Activated CD4-positive, alpha-beta T cell treated with anti-CD3 and anti-CD28 coated beads, Interleukin-2, amount 50 U/mL, for 48 hours (primary cell): ENCODE measurements around the gene RPL31.

ENCODE experiments used
- DNase-seq, 2 experiments: peaks; one replicate each; pipeline ENCODE4 v3.0.0-alpha.2; 2020

The RPL31 gene

DNA sequence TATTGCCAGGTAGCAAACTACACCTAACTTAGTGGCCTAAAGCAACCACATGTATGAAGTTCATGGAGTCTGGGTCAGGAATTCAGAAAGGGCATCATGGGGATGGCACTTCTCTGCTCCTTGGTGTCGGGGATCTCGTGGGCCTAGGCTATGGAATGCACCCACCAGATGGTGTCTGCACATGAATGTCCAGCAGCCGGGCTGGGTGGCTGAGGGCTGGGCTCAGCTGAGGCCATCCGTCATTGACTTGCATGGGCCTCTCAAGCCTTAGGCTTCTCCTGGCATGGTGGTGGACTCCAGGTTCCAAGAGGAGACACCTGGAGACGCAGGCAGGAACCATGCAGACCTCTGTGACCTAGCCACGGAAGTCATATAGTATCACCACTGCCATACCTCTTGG is 26.0 kb upstream of the RPL31 start:
- no peak for DNase-seq

DNA sequence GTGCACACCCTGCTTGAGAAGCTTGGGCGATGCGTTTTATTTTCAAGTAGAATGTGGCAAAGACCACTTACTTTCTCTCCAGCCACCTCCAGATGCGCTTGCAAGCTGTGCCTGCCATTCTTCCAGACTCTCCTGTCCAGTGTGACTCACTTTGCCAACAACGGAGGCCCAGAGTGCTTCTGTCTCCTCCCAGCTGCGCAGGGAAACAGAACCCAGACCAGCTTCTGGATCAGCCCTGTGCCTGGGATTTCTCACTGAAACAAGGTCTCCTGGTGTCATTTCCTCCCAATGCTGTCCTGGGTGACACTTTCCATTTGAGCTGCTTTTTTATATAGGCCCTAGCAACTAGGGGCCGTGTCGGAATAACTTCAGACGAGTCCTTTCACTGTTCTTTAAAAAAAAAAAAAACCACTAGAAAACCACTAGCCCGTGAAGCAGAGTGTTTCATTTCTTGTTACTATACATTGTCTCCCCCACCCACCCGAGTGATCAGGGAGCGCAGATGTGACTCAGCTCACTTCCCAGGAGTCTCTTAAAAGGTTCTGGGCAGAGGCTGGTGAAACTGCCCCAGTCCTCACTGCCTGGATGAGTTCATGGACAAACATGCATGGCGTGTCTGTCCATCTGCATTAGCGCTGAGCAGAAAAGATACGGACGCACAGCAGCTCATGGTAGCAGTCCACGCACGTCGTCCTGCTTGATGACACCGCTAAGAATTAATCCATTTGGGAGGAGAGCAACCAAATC is 25.3 kb upstream of the RPL31 start:
- no peak for DNase-seq

DNA sequence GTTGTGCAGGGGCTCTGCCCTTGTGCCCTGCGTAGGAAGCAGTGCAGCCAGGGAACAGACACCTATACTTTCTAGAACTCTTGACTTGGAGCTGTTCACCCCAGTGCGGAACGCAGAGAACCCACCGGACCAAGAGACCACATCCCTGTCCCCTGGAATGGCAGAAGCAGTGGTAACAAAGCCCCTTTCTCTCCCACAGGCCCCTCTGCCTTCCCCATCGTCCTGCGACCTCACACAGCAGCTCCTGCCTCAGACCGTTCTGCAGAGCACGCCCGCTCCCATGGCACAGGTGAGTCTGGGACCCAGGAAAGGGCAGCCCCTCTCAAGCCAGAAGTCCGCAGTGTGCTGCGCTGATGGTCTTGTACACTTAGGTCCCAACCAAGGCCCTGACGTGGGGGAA is 24.6 kb upstream of the RPL31 start:
- DNase-seq = no peak

DNA sequence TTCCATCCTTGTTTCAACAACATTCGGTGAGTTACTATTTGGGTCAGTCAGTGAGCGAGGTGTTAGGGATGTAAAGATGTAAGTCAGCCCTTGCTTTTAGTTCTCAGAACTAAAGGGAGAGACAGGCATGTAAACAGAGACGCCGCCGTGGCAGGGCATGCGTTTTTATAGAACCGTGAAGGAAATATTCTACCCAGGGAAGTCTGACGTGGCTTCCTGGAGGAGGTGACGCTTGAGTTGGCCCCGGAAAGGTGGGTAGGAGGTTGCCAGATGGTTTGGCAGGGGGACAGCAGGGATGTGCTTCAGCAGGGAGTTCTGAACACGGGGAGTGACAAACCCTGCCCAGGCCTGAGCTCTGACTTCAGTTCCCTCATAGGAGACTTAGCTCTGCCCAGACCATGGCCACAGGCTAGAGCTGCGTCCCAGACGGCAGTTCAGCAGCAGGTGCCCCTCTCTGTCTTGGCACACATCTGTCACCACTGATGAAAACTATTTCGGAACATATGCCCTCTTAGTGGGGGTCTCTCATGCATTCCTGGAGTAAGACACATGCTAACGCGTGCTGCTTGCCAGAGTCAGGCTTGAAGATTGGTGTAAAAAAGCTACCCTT is 23.4 kb upstream of the RPL31 start:
- peak in 1 of 2 experiments; percentile 6 for DNase-seq

- no peak for DNase-seq
These were observed 22.0 kb upstream of the RPL31 start for GRCh38 chr2:100980046-100980445.

- no peak for DNase-seq
These were observed 21.1 kb upstream of the RPL31 start for GRCh38 chr2:100981011-100981410.

DNA sequence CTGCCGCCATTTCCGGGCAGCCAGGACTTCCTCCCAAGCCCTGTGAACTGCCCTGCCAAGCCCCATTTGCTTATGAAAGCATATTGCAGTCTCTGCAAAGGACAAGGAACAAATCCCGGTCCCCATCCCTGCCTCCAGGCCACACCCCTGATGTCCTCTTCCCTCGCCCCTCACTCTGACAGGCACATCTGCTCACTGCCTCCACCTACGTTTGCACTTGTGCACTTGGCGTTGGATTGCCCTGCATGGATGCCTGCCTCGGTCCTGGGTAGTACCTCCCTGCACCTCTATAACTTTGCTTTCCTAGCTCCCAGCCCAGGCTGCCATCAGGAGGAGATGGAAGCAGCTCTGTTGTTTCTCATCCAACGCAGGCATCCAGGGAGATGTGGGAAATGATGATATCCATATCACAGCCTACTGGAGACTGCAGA is 19.6 kb upstream of the RPL31 start:
- no peak for DNase-seq

DNA sequence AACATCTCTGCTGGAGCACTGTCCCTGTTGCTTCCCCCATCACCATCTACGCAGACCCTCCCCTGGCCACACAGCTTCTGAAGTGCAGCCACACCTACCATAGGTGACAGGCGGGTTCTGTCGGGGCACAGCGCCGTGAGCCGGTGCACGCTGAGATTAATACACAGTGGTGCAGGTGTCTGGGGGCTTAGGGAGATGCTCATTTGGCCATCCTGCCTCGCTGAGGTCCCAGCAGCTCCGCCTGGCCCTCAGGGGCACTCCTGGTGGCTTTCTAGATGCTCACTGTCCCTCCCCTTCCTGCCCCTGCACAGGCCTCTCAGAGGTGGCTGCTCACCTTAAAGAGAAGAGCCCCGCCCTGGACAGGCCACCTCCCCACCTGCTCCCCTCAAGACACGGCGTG is 18.9 kb upstream of the RPL31 start:
- DNase-seq = no peak

DNA sequence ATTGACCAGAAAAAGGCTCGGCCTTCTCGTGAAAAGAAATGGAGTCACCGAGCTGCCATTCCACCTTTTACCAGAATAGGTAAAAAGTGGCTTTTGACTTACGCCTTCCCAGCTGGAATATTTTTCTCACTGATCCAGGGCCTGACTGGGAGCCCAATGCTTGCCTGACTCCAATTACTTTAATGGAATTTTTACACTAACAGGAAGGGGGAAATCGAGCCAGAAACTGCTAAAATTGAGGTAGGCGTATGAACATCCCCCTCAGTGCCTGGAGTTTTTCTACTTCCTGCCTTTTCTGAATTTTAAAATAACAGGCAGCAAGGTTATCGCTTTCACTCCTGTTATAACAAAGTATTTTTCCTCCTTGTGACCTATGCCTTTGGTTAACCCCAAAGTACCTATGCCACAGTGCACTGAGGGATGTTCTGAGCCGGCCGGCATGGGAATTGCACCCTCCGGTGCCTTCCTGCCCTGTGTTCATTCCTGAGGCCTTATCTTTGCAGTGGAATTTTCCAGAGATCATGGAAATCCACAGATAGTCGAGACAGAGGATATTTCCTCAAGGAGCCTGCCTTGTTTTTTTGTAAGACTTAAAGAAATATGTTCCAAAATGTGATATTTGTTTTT is 18.3 kb upstream of the RPL31 start:
- DNase-seq = no peak

DNA sequence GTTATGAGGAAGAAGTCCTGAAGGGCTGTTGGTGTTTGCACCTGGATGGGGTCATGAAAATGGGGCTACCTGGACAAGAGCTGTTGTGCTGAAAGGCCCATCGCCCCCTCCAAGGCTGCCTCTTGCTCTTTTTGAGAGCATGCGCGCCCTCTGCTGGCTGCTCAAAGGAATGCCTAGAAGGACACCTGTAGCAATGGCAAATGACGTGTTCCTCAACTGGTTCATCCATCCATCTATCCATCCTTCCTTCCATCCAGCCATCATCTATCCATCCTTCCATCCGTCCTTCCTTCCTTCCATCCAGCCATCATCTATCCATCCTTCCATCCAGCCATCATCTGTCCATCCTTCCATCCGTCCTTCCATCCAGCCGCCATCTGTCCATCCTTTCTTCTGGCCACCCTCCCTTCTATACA is 17.2 kb upstream of the RPL31 start:
- DNase-seq = peak; percentile 76 to 78

GRCh38 chr2:100986157-100986556 is 15.9 kb upstream of the RPL31 start:
- no peak for DNase-seq

DNA sequence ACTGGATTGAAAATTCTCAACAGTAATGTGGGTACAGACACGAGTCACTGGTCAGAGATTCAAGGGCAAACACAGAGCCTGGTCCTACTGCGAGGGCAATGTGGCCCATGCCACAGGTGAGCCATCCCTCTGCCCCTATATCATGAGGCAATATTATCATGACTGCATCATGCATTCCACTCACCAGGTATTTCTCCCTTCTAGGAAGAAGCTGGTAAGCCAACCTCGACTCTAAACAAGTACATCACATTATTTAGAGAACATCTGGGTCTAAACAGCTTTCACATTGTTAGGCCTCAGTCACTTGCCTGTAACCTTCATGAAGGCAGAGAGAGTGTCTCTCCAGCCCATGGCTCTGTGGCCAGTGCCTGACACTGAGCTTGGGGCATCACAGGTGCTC is 14.6 kb upstream of the RPL31 start:
- no peak for DNase-seq

DNA sequence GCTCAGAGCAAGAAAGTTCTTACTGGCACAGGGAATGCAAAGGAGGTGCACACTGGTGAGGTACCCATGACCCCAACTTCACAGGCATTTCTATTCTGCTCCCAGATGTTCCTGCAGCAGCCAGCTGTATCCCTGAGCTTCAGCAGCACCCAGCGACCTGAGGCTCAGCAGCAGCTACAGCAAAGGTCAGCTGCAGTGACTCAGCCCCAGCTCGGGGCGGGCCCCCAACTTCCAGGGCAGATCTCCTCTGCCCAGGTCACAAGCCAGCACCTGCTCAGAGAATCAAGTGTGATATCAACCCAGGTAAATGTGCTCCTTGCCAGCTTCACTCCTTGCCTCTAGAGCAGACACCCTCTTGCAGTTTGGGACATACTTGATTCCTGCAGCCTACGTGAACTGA is 14.1 kb upstream of the RPL31 start:
- no peak for DNase-seq

DNA sequence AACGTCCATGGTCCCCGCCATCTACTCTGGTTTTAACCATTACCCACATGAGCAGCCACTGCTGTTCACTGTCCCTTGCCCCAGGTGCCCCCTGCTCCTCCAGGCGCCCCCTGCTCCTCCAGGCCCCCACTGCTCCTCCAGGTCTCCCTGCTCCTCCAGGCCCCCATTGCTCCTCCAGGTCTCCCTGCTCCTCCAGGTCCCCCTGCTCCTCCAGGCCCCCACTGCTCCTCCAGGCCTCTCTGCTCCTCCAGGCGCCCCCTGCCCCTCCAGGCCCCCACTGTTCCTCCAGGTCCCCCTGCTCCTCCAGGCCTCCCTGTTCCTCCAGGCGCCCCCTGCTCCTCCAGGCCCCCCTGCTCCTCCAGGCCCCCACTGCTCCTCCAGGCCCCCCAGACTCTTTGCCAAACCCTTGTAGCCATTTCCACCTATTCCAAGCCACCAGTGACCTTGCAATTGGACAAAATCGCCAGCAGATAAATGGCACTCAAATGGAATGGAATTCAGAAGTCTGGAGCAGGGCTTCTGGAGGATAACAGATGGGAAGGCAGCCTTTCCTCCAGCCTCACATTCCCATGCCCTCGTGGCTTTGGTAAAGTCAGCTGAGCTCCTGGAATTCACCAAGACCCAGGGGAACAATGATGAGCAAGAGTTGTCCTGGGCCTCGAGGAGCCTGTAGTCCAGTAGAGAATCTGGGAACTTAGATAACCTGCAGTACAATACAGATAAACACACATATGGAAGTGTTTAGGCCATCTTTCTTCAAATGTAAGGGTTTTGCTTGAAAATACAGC is 13.3 kb upstream of the RPL31 start:
- no peak for DNase-seq

DNA sequence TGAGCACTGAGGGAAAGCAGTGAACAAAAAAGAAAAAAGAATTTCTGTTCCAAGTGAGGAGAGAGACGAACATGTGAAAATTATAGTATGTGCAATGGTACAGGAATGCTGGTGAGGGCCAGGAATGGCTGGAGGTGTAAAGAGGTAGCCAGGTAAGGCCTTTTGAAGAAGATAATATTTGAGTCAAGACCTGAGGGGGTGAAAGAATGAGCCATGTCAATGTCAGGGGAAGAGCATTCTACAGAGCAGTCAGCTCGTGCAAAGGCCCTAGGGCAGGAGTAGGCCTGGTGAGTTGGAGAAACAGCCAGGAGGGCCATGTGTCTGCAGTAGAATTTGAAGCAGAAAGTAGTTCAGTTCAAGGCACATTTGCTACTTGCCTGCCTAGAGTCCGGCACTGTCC is 12.4 kb upstream of the RPL31 start:
- DNase-seq = no peak

DNA sequence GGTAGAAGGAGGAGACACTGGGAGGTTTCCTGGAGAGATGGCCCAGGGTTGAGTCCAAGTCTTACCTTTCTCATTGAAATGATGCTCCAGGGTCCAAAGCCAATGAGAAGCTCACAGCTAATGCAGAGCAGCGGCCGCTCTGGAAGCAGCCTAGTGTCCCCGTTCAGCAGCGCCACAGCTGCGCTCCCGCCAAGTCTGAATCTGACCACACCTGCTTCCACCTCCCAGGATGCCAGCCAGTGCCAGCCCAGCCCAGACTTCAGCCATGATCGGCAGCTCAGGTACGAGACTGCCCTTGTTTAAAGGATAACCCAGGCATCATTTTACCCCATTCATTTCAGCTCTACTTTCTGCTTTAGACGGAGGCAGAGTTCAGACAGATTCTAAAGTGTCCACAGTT is 11.9 kb upstream of the RPL31 start:
- no peak for DNase-seq

GRCh38 chr2:100990650-100991403 is 11.3 kb upstream of the RPL31 start:
- DNase-seq = no peak

GRCh38 chr2:100991404-100991773 is 10.7 kb upstream of the RPL31 start:
- no peak for DNase-seq

GRCh38 chr2:100992262-100992661 is 9.8 kb upstream of the RPL31 start:
- no peak for DNase-seq

GRCh38 chr2:100993294-100993693 is 8.8 kb upstream of the RPL31 start:
- no peak for DNase-seq

DNA sequence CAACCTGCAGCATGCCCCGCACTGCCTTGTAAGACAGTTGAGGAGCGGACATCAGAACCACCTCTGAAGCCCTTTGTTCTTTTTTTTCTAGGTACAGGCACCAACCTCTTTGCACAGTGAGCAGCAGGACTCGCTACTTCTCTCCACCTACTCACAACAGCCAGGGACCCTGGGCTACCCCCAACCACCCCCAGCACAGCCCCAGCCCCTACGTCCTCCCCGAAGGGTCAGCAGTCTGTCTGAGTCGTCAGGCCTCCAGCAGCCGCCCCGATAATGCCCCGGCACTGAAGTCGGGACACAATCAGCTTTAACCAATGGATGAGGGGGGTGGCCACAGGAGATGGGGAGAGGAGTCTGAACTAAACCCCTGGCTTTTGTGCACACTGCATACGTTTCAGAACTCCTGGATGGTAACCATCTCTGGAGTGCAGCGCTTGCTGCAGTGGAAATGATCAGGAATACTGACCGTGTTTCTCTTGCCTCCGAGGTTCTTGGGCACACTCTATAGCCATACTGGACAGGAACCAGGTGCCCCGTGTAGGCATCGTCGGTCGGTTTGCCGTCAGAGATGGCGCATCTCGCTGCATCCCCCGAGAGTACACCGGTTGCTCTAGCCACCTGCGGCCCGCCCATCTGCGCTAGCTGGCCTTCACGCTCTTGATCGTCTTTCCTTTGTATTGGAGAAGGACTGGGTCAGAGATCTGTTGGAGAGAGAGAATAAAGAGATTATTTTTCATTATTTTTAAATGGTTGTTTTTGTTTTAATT is 6.6 kb upstream of the RPL31 start:
- no peak for DNase-seq
